CD4-positive, alpha-beta T cell treated with Interleukin-17A for 1 hour (primary cell): Measurements from ENCODE around the gene SUSD5.
"Not testable (repeated sequence)": the region's sequence is repeated elsewhere in the genome, so short reads cannot be mapped to it uniquely, and the experiment has no call there.

Source experiments
- DNase-seq: peaks from one replicate; pipeline ENCODE4 v3.0.0-alpha.2; 2020

The SUSD5 gene

DNA sequence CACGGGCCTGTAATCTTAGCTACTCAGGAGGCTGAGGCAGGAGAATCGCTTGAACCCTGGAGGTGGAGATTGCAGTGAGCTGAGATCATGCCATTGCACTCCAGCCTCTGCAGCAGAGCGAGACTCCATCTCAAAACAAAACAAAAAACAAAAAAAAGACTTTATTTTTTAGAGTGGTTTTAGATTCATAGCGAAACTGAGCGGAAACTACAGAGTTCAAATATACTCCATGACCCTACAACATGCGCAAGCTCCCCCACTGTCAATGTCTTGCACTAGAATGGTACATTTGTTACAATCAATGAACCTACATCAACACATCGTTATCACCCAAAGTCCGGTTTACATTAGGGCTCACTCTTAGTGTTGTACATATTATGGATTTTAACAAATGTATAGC, 107.0 kb downstream of the SUSD5 start:
- DNase-seq, result no peak

DNA sequence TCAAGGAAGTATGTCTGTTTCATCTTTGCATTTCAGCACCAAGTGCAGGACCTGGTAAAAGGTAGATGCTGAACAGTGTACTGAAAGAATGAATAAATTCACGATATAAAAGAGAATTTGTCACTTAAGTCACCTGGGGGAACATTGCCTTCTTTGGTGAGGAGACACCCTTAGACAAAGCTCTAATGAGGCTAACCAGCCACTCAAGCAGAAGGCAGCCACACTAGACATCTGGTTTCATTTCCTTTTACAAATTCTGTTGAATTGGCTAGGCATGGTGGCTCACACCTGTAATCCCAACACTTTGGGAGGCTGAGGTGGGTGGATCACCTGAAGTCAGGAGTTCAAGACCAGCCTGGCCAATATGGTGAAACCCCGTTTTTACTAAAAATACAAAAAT, 111.8 kb downstream of the SUSD5 start:
- not testable (repeated sequence) for DNase-seq

DNA sequence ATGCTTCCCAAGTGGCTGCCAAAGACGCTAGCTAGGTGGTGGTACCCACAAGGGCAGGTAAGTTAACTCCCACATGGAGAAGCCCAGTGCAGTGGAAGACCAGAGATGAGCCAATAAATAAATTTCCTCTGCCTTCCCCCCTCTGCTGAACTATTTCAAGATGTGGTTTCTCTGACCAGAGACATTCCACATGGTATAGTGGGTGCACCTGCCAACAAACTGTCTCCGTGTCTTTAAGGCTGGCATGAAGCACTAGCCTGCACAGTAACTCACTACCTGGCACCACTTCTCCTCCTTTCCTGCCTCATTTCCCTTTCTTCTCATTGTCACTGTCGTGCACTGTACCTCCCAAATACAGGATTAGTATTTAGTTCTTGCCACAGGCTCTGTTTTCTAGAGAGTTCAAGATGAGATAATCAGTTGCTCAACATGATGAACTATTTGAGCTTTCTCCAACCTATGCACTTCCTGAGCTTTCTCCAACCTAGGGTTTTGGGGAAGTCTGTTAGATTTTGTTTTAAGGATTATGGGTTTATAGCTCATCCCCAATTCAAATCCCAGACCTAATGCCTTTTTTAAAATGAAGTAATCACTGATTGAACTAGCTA, 113.2 kb downstream of the SUSD5 start:
- no peak for DNase-seq

DNA sequence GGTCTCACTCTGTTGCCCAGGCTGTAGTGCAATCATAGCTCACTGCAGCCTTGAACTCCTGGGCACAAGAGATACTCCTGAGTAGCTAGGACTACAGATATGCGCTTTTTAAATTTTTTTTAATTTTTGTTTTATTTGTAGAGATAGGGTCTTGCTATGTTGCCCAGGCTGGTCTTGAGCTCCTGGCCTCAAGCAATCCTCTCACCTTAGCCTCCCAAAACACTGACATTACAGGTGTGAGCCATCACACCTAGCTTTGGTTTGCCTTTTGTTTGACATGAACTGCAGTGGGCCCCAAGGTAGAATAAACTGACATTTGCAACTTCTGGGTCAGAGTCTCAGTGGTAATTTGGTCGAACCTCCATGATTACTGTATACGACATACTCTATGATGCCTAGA, 113.8 kb downstream of the SUSD5 start:
- DNase-seq, result no peak

DNA sequence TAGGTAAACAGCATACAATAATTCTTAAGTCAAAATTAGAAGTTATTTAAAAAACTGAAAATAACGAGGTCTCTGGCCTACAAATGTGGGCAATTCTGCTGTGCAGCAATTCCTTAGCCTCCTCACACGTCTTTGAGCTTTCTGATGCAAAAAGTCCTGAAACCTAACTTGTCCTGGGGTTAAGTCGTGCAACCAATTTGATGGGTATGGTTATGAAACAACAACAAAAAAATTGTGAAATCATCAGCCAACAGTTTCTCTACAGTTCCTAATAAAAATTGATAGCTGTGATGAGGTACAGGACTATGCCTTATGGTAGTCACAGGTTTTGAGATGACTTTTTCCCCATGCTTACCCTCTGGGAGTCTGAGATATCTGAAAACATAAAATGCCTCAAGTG, 115.1 kb downstream of the SUSD5 start:
- no peak for DNase-seq

DNA sequence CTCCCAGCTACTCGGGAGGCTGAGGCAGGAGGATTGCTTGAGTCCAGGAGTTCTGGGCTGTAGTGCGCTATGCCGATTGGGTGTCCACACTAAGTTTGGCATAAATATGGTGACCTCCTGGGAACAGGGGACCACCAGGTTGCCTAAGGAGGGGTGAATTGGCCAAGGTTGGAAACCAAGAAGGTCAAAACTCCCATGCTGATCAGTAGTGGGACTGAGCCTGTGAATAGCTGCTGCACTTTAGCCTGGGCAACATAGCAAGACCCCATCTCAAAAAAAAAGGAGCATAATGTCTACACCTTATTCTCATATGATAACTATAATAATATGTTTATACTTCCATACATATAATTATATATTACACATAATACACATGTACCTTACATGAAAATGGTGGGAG, 115.6 kb downstream of the SUSD5 start:
- no peak for DNase-seq

DNA sequence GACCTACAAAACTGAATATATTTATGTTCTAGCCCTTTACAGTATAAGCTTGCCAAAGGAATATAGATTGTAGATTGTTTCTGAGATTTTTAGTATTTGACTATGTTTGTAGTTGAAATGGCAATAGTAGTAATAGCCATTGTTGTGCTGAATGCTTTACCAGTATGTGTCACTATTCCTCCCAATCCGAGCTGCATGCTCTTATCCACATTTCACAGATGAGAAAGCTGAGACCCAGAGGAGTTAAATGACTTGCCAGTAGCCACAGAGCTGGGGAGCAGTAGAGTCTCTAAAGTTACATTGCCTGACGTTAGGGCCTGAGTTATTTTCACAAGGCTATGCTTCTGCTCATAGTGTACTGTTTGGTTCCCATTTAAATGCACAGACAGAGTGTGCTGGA, 118.4 kb downstream of the SUSD5 start:
- DNase-seq, result no peak
